AG09309 (cell line): ENCODE measurements around the gene TBC1D10B.

Experiments
- DNase-seq: peaks from one replicate; pipeline ENCODE4 v3.0.0-alpha.2; 2010; ENCODE audit warnings: low read depth
- H3K4me3 ChIP-seq: 2 replicates; pipeline ENCODE4 v1.5.1; 2011; ENCODE audit warnings: mild to moderate bottlenecking, low read depth, low read length, moderate library complexity; ENCODE audit not compliant: control insufficient read depth
- CTCF ChIP-seq: IDR thresholded peaks from 2 replicates; pipeline ENCODE4 v1.5.1; 2011; ENCODE audit warnings: mild to moderate bottlenecking, low read depth, low read length, inconsistent platforms; ENCODE audit not compliant: insufficient read depth, control insufficient read depth; ENCODE audit errors: missing control alignments

Gene TBC1D10B

GRCh38 chr16:30354423-30355143 is 15.7 kb downstream of the TBC1D10B start:
- TF ChIP-seq CTCF: no peak
- H3K4me3 ChIP-seq: peak overlapping the region; percentile 60
- DNase-seq: no peak

- TF ChIP-seq CTCF: no peak
- DNase-seq: no peak
- peak overlapping the region; percentile 60 for H3K4me3 ChIP-seq
Measured at GRCh38 chr16:30353438-30354129, 16.7 kb downstream of the TBC1D10B start.

GRCh38 chr16:30352488-30353401 is 17.5 kb downstream of the TBC1D10B start:
- H3K4me3 ChIP-seq: no peak overlapping the region
- DNase-seq: no peak
- TF ChIP-seq CTCF: no peak

- TF ChIP-seq CTCF: no peak
- H3K4me3 ChIP-seq: no peak overlapping the region
Measured at GRCh38 chr16:30351586-30352419, 18.5 kb downstream of the TBC1D10B start.

GRCh38 chr16:30351001-30351441 is 19.3 kb downstream of the TBC1D10B start:
- no peak for DNase-seq
- TF ChIP-seq CTCF: no peak
- H3K4me3 ChIP-seq: no peak overlapping the region

More at GRCh38 chr16:30351586-30352419, 18.5 kb downstream of the TBC1D10B start:
- peak; percentile 72 for DNase-seq

- DNase-seq: no peak
- no peak for TF ChIP-seq CTCF
- H3K4me3 ChIP-seq: no peak overlapping the region
Measured at GRCh38 chr16:30350134-30350871, 20.0 kb downstream of the TBC1D10B start.
